Activated CD4-positive, alpha-beta T cell treated with anti-CD3 and anti-CD28 coated beads, Interleukin-2, amount 50 U/mL, for 16 hours (primary cell): ENCODE data around the gene EVX2.

Experiments used
- DNase-seq: peaks from one replicate; pipeline ENCODE4 v3.0.0-alpha.2; 2020

EVX2 gene

DNA sequence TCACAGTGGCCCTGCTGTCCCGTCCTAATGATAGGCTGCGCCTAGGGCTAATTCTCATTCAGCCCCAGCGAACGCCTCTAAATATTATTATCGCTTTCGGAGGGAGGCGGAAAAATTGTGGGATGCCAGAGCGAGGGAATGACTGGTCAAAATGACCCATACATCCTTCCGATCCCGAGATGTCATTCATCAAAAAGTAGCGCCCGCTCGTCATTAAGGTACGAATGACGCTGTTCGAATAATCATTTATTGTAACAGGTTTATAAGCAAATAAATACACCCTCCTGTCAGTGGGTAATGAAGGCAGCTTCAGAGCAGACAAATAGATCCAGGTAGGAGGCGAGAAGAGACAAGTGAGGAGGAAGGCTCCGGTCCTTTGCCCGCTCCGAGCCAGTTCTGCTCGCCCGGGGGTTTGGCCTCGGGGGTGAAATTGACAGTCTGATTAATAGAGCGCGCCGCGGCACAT, at the start of gene EVX2:
Gene EVX2 (minus strand): TSS at position 167 of the 466 bp plus-strand sequence. CDS start 186 bp downstream, outside the sequence.
- DNase-seq = no peak

GRCh38 chr2:176133389-176133788, 49.6 kb upstream of the EVX2 start:
- DNase-seq = no peak

DNA sequence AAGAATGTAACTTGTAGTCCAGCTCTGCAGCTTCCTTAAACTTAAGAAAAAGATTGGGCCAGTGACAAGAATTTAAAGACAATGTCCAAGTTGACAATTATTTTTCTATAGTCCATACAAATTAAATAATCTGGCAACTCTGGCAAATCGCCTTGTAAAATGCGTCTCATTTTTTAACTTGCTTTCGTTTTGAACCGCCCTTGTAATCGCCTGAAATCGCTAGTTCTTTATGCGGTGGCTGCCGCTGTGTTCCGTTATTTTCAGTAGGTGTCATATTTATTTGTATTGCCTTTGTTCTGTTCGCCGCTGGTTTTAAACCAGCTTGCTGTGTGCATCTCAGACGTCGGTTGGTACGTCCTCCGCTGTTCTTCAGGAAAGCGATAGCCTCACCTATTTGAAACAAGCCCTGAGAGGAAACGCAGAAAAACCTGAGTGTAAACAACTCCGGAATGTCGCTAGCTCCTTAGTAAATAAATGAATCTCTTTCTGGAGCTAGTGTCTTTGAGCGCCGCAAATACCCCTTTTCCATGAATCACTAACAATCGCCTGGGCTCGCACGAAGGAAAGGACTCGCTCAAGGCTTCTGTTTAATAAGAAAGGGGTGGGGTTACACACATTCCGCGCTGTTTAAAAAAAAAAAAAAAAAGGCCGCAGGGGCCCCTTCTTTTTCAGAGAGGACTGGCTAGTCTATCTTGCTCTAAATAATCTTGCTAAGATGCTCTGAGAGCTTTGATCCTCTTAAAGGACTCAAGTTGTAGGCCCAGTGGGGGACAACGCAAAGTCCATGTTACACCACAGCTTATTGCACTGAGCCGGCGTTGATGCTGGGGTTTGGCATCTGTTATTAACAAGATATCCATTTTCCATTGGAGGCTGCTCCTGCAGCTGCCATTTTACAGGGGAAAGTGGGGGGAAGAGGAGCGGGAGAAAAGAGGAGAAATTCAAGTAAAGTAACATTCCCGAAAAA, 48.7 kb upstream of the EVX2 start:
- DNase-seq = peak; percentile 7

- DNase-seq = no peak
These were observed 48.0 kb upstream of the EVX2 start for GRCh38 chr2:176131848-176132158.

- DNase-seq = no peak
These were observed 47.4 kb upstream of the EVX2 start for GRCh38 chr2:176130957-176131847.

DNA sequence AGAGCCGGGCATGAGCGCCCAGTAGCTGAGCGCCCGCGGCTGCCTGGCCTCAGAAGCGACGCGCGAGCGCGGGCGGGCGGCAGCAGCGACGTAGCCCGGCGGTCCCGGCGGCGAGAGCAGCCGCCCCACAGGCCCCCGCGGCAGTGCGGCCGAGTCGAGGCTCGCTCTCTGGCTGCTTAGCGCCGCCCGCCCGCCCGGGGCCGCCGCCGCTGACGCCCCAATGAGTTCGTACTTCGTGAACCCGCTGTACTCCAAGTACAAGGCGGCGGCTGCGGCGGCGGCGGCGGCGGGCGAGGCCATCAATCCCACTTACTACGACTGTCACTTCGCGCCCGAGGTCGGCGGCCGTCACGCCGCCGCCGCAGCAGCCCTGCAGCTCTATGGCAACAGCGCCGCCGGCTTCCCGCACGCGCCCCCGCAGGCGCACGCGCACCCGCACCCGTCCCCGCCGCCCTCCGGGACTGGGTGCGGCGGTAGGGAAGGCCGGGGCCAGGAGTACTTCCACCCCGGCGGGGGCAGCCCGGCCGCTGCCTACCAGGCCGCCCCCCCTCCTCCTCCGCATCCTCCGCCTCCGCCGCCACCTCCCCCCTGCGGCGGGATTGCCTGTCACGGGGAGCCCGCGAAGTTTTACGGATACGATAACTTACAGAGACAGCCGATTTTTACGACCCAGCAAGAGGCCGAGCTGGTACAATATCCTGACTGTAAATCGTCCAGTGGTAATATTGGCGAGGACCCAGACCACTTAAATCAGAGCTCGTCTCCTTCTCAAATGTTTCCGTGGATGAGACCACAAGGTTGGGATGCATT, 46.6 kb upstream of the EVX2 start:
- DNase-seq = peak; percentile 7

- no peak for DNase-seq
These were observed 46.0 kb upstream of the EVX2 start for GRCh38 chr2:176129813-176130146.

DNA sequence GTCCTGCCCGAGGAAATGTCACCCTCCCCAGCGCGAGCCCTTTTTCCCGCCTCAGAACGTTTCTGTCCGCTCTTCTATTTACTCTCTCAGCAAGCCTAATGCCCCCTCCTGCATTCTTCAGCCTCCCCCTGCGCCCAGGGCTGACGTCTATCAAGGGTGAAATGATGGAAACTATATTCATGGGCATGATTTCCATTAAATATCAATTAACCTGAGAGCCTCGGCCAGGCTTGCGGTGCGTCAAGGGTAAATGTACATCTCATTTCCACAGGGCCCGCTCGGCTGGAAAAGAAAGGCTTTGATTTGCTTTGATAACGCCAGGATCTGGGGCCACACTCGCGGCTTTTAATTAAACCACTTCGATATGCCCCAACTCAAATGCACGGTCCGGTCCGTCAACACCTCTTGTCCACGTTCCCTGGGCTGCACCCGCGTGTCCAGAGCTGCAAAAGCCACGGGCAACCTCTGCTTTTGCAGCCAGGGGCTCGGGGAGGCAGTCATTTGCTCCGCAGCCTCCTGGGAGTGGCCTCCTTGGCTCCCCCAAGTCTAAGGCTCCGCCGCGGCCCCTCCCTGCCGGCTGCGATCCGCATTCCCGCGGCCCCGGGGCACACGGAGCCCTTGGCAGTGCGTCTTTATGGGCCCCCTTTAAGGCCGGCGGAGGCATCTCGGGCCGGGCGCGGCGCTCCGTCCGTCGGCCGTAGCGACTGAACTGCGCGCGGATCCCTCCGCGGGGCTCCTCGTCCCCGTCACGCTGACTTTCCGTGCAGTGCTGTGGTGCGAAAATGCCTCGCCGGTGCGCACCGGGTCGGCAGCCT, 45.4 kb upstream of the EVX2 start, which contains the start of gene HOXD8:
Gene HOXD8 (plus strand): TSS at position 724 of the 815 bp plus-strand sequence. CDS start 662 bp downstream, outside the sequence.
- no peak for DNase-seq

DNA sequence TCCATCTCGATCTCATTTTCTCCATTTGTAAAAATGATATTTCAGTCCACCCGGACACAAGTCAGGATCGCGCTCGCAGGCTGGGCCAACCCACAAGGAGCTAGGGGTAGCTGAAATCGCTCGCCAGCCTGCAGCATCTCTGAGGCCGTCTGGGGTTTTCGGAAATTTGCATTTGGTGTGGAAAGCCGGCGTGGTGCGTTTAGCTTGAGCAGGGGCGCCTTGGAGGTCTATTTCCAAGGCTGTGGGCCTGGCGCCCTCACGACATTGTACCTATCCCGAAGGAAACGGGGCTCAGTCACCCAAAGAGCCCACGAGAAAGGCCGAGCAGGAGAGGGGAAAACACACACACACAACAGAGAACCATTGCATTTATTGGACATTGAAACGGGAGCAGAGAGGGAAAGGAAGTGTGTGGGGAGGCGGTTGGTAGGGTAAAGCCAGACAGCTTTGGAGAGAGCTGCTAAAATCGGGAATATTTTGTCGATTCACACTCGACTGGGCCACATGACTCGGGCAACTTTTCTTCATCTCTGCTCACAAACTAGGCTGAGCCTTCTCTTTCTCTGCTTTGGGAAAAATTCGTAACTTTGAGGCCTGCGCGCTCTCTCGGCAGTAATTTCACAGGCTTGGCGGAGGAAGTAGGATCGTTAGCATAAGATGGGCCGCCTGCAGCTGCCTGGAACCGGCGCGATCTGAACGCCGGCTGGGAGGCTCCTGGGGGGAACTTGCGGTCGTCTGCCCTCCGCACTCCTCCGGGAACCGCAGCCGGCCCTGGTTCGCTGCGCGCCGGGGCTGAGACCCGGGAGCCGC, 44.6 kb upstream of the EVX2 start:
- no peak for DNase-seq

DNA sequence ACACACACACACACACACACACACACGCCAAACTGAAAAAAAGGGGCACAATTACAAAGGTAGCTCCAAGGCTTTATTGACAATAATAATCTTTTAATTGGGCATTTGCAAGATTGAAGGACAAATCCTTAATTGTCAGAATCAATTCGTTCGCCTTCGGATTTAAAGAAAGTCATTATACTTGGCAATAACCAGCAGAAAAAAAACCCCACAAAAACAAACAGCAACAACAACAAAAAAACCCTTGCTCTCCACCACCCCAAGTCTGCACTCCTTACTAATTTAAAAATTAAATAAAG, 44.0 kb upstream of the EVX2 start:
- no peak for DNase-seq

GRCh38 chr2:176126929-176127773, 43.4 kb upstream of the EVX2 start:
- DNase-seq = peak; percentile 46

- DNase-seq = no peak
These were observed 42.0 kb upstream of the EVX2 start for GRCh38 chr2:176125772-176126054.

GRCh38 chr2:176124947-176125771, 41.4 kb upstream of the EVX2 start:
- DNase-seq = no peak

- DNase-seq = no peak
These were observed 40.6 kb upstream of the EVX2 start for GRCh38 chr2:176124110-176124946.

GRCh38 chr2:176123411-176124109, 39.8 kb upstream of the EVX2 start:
- no peak for DNase-seq

- peak; percentile 11 for DNase-seq
These were observed 39.1 kb upstream of the EVX2 start, which contains the start of gene HOXD9 for GRCh38 chr2:176122683-176123410. HOXD9 (plus strand) TSS chr2:176122719; CDS start chr2:176122769, 50 bp downstream.
